HepG2 (cell line): ENCODE results near the gene HOTAIR. TPM values are rescaled to one million over a fixed set of nuclear protein-coding genes. Genes with fewer than 3 reads are reported as not detected.

ENCODE experiments used
- ATF7-NPFF ChIP-seq: sonication (generic); formaldehyde crosslinking; IDR thresholded peaks from 2 replicates; pipeline ENCODE4 v1.8.1; 2023; ENCODE audit warnings: mild to moderate bottlenecking, low read depth, missing genetic modification reagents, moderate library complexity
- DRAP1 ChIP-seq: IDR thresholded peaks from 2 replicates; pipeline ENCODE4 v1.6.1; 2016; ENCODE audit warnings: missing genetic modification reagents, missing compliant biosample characterization
- FOXP4 ChIP-seq: sonication (generic); formaldehyde crosslinking; IDR thresholded peaks from 2 replicates; pipeline ENCODE4 v1.4.0; 2020; ENCODE audit warnings: missing genetic modification reagents
- HOXA5 ChIP-seq: sonication (generic); formaldehyde crosslinking; IDR thresholded peaks from 2 replicates; pipeline ENCODE4 v1.4.0; 2020; ENCODE audit warnings: missing genetic modification reagents
- MTERF4 ChIP-seq: sonication (generic); formaldehyde crosslinking; IDR thresholded peaks from 2 replicates; pipeline ENCODE4 v1.8.0; 2023; ENCODE audit warnings: mild to moderate bottlenecking, missing genetic modification reagents
- PAWR ChIP-seq: sonication (generic); formaldehyde crosslinking; IDR thresholded peaks from 2 replicates; pipeline ENCODE4 v1.4.0; 2020; ENCODE audit warnings: missing genetic modification reagents, mild to moderate bottlenecking, borderline replicate concordance
- PRDM15 ChIP-seq: sonication (generic); formaldehyde crosslinking; IDR thresholded peaks from 2 replicates; pipeline ENCODE4 v1.4.0; 2020; ENCODE audit warnings: missing genetic modification reagents
- REPIN1 ChIP-seq: sonication (generic); formaldehyde crosslinking; IDR thresholded peaks from 2 replicates; pipeline ENCODE4 v1.8.0; 2022; ENCODE audit warnings: missing genetic modification reagents, low read depth, mild to moderate bottlenecking, borderline replicate concordance
- RNF2 ChIP-seq: fragments of 450-650 bp; conservative IDR thresholded peaks from 2 replicates; pipeline ENCODE4 v1.6.1; 2016; ENCODE audit warnings: low read depth
- THAP11 ChIP-seq: IDR thresholded peaks from 2 replicates; pipeline ENCODE4 v1.6.1; 2016; ENCODE audit warnings: missing biosample characterization, missing genetic modification reagents
- ZNF280D ChIP-seq: sonication (generic); formaldehyde crosslinking; IDR thresholded peaks from 2 replicates; pipeline ENCODE4 v1.5.1; 2020; ENCODE audit warnings: mild to moderate bottlenecking, missing genetic modification reagents
- ZNF30 ChIP-seq: sonication (generic); formaldehyde crosslinking; IDR thresholded peaks from 2 replicates; pipeline ENCODE4 v1.5.0; 2020; ENCODE audit warnings: mild to moderate bottlenecking, missing genetic modification reagents
- ZNF564 ChIP-seq: sonication (generic); formaldehyde crosslinking; IDR thresholded peaks from 2 replicates; pipeline ENCODE4 v1.8.1; 2023; ENCODE audit warnings: mild to moderate bottlenecking, missing genetic modification reagents
- ZNF749 ChIP-seq: sonication (generic); formaldehyde crosslinking; IDR thresholded peaks from 2 replicates; pipeline ENCODE4 v1.8.0; 2022; ENCODE audit warnings: mild to moderate bottlenecking, missing genetic modification reagents, moderate library complexity, borderline replicate concordance
- ZSCAN30 ChIP-seq: sonication (generic); formaldehyde crosslinking; IDR thresholded peaks from 2 replicates; pipeline ENCODE4 v1.5.0; 2020; ENCODE audit warnings: mild to moderate bottlenecking, missing genetic modification reagents
- polyA plus RNA-seq, 8 experiments: library from polyadenylated mRNA; depleted of rRNA in 3 of 8; stranded (reverse) in 7 of 8; unstranded in 1 of 8; fragments of >200 nt; fragmentation: Illumina TruSeq in 4 of 8; extraction: Trizol in 4 of 8; gene quantifications; 2 replicates each; pipeline versions ENCODE4 v1.2.1 to v1.2.3, GENCODE V29; 2011 to 2016; ENCODE audit warnings: low read depth in 4 of 8, missing spikeins in 1 of 8, mixed read lengths in 1 of 8; ENCODE audit not compliant: insufficient read depth in 1 of 8
- total RNA-seq, 5 experiments: library from RNA; depleted of rRNA; stranded (reverse); fragments of >200 nt; fragmentation: Illumina TruSeq; extraction: Trizol; gene quantifications; 2 replicates each; pipeline ENCODE4 v1.2.3, GENCODE V29; 2016; ENCODE audit warnings: low read depth in 1 of 5

The HOTAIR gene
- total and polyA plus RNA-seq, 2 of the 13 experiments (the other 11 are each of a cell fraction or from before 2014, with no cell fraction given): not detected

- TF ChIP-seq RNF2 (no peak; the same call in 1 of the 2 replicates), ZSCAN30 (CRISPR knock-in tag) (no peak), HOXA5 (CRISPR knock-in tag) (no peak), ATF7-NPFF (CRISPR knock-in tag) (no peak), ZNF280D (CRISPR knock-in tag) (no peak), ZNF564 (0 out of 2 replicates have a peak, but pooled peaks have one; percentile 24), DRAP1 (CRISPR knock-in tag) (no peak), PAWR (no peak), MTERF4 (CRISPR knock-in tag) (0 out of 2 replicates have a peak, but pooled peaks have one; percentile 13), REPIN1 (CRISPR knock-in tag) (no peak), FOXP4 (CRISPR knock-in tag) (no peak), THAP11 (CRISPR knock-in tag) (no peak), ZNF749 (CRISPR knock-in tag) (no peak), PRDM15 (CRISPR knock-in tag) (no peak), ZNF30 (CRISPR knock-in tag) (no peak)
Measured at GRCh38 chr12:54000116-54001114, 25.7 kb upstream of the HOTAIR start, which contains the start of gene HOXC9 (continued).
